Body of pancreas (tissue), 4 donors: Measurements from ENCODE around the gene TMEM174. TPM values are rescaled to one million over a fixed set of nuclear protein-coding genes. Genes with fewer than 3 reads are reported as not detected.

Source experiments
- ATAC-seq: fragments of 150-250 bp; one replicate; pipeline ENCODE4 v1.9.1; 2016
- DNase-seq, 4 donors: peaks; one replicate each; pipeline ENCODE4 v3.0.0-alpha.2; 2019
- H3K27ac ChIP-seq, 4 donors: fragments of 200-600 bp; sonication (generic); 1 replicate in 3 of 4; 2 replicates in 1 of 4; pipeline versions ENCODE4 v1.5.1 to v1.6.1; 2016 to 2019; ENCODE audit warnings: mild to moderate bottlenecking in 1 of 4, mixed read lengths in 1 of 4, moderate library complexity in 1 of 4
- H3K27me3 ChIP-seq, 2 donors: fragments of 200-600 bp; sonication (generic); one replicate each; pipeline ENCODE4 v1.6.0; 2016; ENCODE audit warnings: mild to moderate bottlenecking in 1 of 2
- H3K36me3 ChIP-seq, 2 donors: fragments of 200-600 bp; sonication (generic); replicated peaks in 1 of 2; 2 replicates each; pipeline ENCODE4 v1.5.1; 2016; ENCODE audit warnings: low read depth in 2 of 2; ENCODE audit not compliant: insufficient read depth in 1 of 2
- H3K4me1 ChIP-seq: fragments of 200-600 bp; sonication (generic); one replicate; pipeline ENCODE4 v1.6.0; 2016
- H3K4me3 ChIP-seq, 2 donors: fragments of 200-600 bp; sonication (generic); 1 replicate in 1 of 2; 2 replicates in 1 of 2; pipeline ENCODE4 v1.5.1; 2016 to 2019
- H3K9me3 ChIP-seq, 3 donors: fragments of 200-600 bp; sonication (generic); 1 replicate in 2 of 3; 2 replicates in 1 of 3; pipeline ENCODE4 v1.5.1; 2016
- CTCF ChIP-seq, 7 experiments: fragments of 450-650 bp in 4 of 7; fragments of 200-600 bp in 3 of 7; sonication (generic) in 3 of 7; IDR thresholded peaks; one replicate each; pipeline ENCODE4 v1.5.1; 2016 to 2019; ENCODE audit warnings: antibody characterized with exemption in 7 of 7
- POLR2A ChIP-seq, 3 donors: fragments of 450-650 bp; IDR thresholded peaks; one replicate each; pipeline ENCODE4 v1.6.1; 2016; ENCODE audit warnings: antibody characterized with exemption in 3 of 3, mild to moderate bottlenecking in 2 of 3
- WGBS, 2 donors: methylation state at CpG; one replicate each; pipeline ENCODE4 v1.1.5; 2017; 5-methylcytosine and 5-hydroxymethylcytosine counted together
- intact Hi-C: fragments of 100-400 bp; cut with DNase I; formaldehyde crosslinking; loops from one replicate; pipeline ENCODE4 v1.15.1; 2023
- total RNA-seq, 2 donors: library from RNA; depleted of rRNA; stranded (reverse); fragments of >200 nt; gene quantifications; one replicate each; pipeline ENCODE4 v1.1.0, GENCODE V29; 2016

The TMEM174 gene
- total RNA-seq, 2 donors from 2014 or later, result not detected

- Histone ChIP-seq H3K36me3 (no peaks in the 10 kb centered on the region), H3K27me3 (no peaks in the 10 kb centered on the region), H3K9me3 (no peaks in the 10 kb centered on the region), H3K4me3 (no peak overlapping the region), H3K27ac (no peak overlapping the region), H3K4me1 (no peaks in the 10 kb centered on the region)
- DNase-seq (no peak), ATAC-seq (no peak)
- TF ChIP-seq CTCF (IDR thresholded peaks at IDR 0.05) (no peak), POLR2A (IDR thresholded peaks at IDR 0.05) (no peak)
- 69 to 73% methylated on average over 4 of the region's 4 CpGs for WGBS, 2 donors
- intact Hi-C loops, result loop anchor here (10.0 kb wide), 1 partner anchor 109 kb away; no protein-coding TSS in a partner anchor
Measured at GRCh38 chr5:73193592-73193991, 20.6 kb downstream of the TMEM174 start.

GRCh38 chr5:73196201-73196600 is 23.2 kb downstream of the TMEM174 start:
- H3K27ac ChIP-seq, result no peak overlapping the region
- intact Hi-C loops, result loop anchor here (10.0 kb wide), 1 partner anchor 111 kb away; no protein-coding TSS in a partner anchor
- H3K27me3 ChIP-seq, result no peaks in the 10 kb centered on the region
- 93 to 100% methylated on average over 1 of the region's 1 CpG for WGBS, 2 donors
- no peaks in the 10 kb centered on the region for H3K36me3 ChIP-seq
- no peaks in the 10 kb centered on the region for H3K4me1 ChIP-seq
- ATAC-seq (no peak), DNase-seq (no peak)
- H3K9me3 ChIP-seq, result no peaks in the 10 kb centered on the region
- TF ChIP-seq POLR2A (IDR thresholded peaks at IDR 0.05), result no peak
- TF ChIP-seq CTCF (IDR thresholded peaks at IDR 0.05), result no peak
- H3K4me3 ChIP-seq, result no peak overlapping the region

- DNase-seq (no peak), ATAC-seq (no peak)
- no peak overlapping the region for H3K4me3 ChIP-seq
- no peaks in the 10 kb centered on the region for H3K27me3 ChIP-seq
- TF ChIP-seq CTCF (IDR thresholded peaks at IDR 0.05) (no peak), POLR2A (IDR thresholded peaks at IDR 0.05) (no peak)
- no peaks in the 10 kb centered on the region for H3K9me3 ChIP-seq
- H3K4me1 ChIP-seq, result peaks cover 8% of the 10 kb centered on the region
- intact Hi-C loops, result loop anchor here (10.0 kb wide), 1 partner anchor 113 kb away; no protein-coding TSS in a partner anchor
- H3K36me3 ChIP-seq, result no peaks in the 10 kb centered on the region
- H3K27ac ChIP-seq, result no peak overlapping the region
- 75 to 77% methylated on average over 8 of the region's 8 CpGs for WGBS, 2 donors
Measured at GRCh38 chr5:73197637-73198257, 24.8 kb downstream of the TMEM174 start.

GRCh38 chr5:73198833-73199592 is 26.0 kb downstream of the TMEM174 start:
- intact Hi-C loops, result loop anchor here (10.0 kb wide), 1 partner anchor 114 kb away; no protein-coding TSS in a partner anchor
- no peaks in the 10 kb centered on the region for H3K27me3 ChIP-seq
- TF ChIP-seq CTCF (IDR thresholded peaks at IDR 0.05), result no peak
- TF ChIP-seq POLR2A (IDR thresholded peaks at IDR 0.05), result no peak
- H3K9me3 ChIP-seq, result no peaks in the 10 kb centered on the region
- no peak overlapping the region for H3K27ac ChIP-seq
- WGBS, 2 donors, result 84 to 88% methylated on average over 3 of the region's 3 CpGs
- H3K4me1 ChIP-seq, result peaks cover 8% of the 10 kb centered on the region
- H3K4me3 ChIP-seq, result no peak overlapping the region
- no peak for DNase-seq
- H3K36me3 ChIP-seq, result no peaks in the 10 kb centered on the region
- no peak for ATAC-seq
